ENCODE data around the gene CD300LB.
"Not testable (repeated sequence)": the region's sequence is repeated elsewhere in the genome, so short reads cannot be mapped to it uniquely, and the experiment has no call there.

CD300LB gene

GRCh38 chr17:74490716-74491115 is 40.6 kb downstream of the CD300LB start:
- TF ChIP-seq ZFX (IDR thresholded peaks at IDR 0.05; ENCODE audit: borderline replicate concordance) = no peak
- TF ChIP-seq CTCF (IDR thresholded peaks at IDR 0.05) = no peak
- H3K27ac ChIP-seq = no peak overlapping the region

GRCh38 chr17:74488276-74488675 is 43.0 kb downstream of the CD300LB start:
- not testable (repeated sequence) for H3K27ac ChIP-seq

GRCh38 chr17:74485841-74486240 is 45.4 kb downstream of the CD300LB start:
- H3K27ac ChIP-seq = no peak overlapping the region

DNA sequence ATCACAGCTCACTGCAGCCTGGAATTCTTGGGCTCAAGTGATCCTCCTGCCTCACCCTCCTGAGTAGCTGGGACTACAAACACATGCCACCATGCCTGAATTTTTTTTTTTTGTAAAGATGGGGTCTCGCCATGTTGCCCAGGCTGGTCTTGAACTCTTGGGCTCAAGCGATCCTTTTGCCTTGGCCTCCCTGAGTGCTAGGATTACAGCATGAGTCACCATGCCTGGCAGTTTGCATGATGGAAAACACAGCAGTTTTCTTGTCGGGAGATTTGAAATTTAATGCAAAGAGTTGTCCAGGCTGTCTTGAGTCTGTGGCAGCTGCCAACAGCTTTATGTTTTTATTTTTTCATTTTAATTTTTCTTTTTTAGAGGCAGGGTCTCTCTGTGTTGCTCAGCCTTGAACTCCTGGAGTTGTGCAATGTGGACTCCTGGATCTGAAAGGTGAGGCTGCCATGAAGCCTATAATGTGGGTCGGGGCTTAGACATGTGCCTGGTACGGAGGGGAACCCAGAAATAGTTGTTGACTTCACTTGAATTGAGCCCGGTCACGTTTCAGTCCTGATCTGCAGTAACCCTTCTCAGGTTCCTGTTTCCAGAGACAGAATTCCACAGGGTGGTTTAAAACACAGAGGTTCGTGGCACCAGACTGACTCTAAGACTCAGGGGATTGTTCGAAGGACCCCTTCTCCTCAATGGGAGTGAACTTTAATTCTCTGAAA is 46.1 kb downstream of the CD300LB start:
- H3K27ac ChIP-seq = no peak overlapping the region
- TF ChIP-seq ZFX (IDR thresholded peaks at IDR 0.05; ENCODE audit: borderline replicate concordance) = no peak
- no peak for TF ChIP-seq CTCF (IDR thresholded peaks at IDR 0.05)

More at GRCh38 chr17:74485841-74486240, 45.4 kb downstream of the CD300LB start:
- no peak for TF ChIP-seq ZFX (IDR thresholded peaks at IDR 0.05; ENCODE audit: borderline replicate concordance)
- TF ChIP-seq CTCF (IDR thresholded peaks at IDR 0.05) = no peak

DNA sequence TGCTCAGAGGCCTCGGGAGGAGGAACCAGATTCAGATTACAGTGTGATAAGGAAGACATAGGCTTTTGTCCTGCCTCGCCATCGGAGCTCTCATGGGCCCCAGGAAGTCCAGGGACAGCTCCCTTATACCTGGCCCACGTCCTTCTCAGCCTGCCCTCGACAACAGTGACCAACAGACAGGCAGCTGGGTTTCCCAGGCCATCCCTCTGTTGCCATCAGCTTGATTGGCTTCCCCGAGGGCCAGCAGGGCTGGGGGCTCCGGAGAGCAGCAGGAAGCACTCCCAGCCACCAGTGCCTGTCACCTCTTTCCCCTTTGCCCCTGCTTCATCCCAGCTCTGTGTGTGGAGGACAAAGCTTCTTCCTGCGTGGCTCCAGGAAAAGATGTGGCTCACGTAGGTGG is 47.2 kb downstream of the CD300LB start:
- H3K27ac ChIP-seq = no peak overlapping the region

GRCh38 chr17:74481621-74482020 is 49.7 kb downstream of the CD300LB start:
- TF ChIP-seq CTCF (IDR thresholded peaks at IDR 0.05) = no peak
- no peak for TF ChIP-seq ZFX (IDR thresholded peaks at IDR 0.05; ENCODE audit: borderline replicate concordance)
- no peak overlapping the region for H3K27ac ChIP-seq

More for the DNA sequence above, 47.2 kb downstream of the CD300LB start:
- TF ChIP-seq ZFX (IDR thresholded peaks at IDR 0.05; ENCODE audit: borderline replicate concordance) (no peak), CTCF (IDR thresholded peaks at IDR 0.05) (no peak)

GRCh38 chr17:74480290-74480689 is 51.0 kb downstream of the CD300LB start:
- no peak for TF ChIP-seq ZFX (IDR thresholded peaks at IDR 0.05; ENCODE audit: borderline replicate concordance)
- TF ChIP-seq CTCF (IDR thresholded peaks at IDR 0.05) = no peak
- H3K27ac ChIP-seq = no peak overlapping the region
